Activated CD8-positive, alpha-beta T cell treated with anti-CD3 and anti-CD28 coated beads for 36 hours (primary cell): ENCODE data around the gene AGAP1. TPM values are rescaled to one million over a fixed set of nuclear protein-coding genes. Genes with fewer than 3 reads are reported as not detected.

Experiments used
- ATAC-seq: fragments of 200-7000 bp; cut with Tn5 transposase; one replicate; pipeline ENCODE4 v1.10.0; 2021; ENCODE audit warnings: mild to moderate bottlenecking, moderate library complexity
- CTCF ChIA-PET: fragments of 350-600 bp; sonication (Branson Sonifier 250); formaldehyde crosslinking; loops from one replicate; lab custom pipeline; 2021; ENCODE audit warnings: antibody characterized with exemption; lab: Charles Lee
- POLR2A ChIA-PET: fragments of 350-600 bp; sonication (Branson Sonifier 250); formaldehyde crosslinking; loops from one replicate; lab custom pipeline; 2021; ENCODE audit warnings: antibody characterized with exemption; lab: Charles Lee
- DNase-seq: peaks from one replicate; pipeline ENCODE4 v3.0.0-alpha.2; 2020
- H3K27ac Mint-ChIP-seq: one replicate; pipeline ENCODE4 v1.8.0; 2021; ENCODE audit warnings: mild to moderate bottlenecking, mixed read lengths
- H3K27me3 Mint-ChIP-seq: one replicate; pipeline ENCODE4 v1.8.0; 2021; ENCODE audit warnings: mixed read lengths
- H3K36me3 Mint-ChIP-seq: one replicate; pipeline ENCODE4 v1.8.0; 2021; ENCODE audit warnings: low read depth, mixed read lengths
- H3K4me1 Mint-ChIP-seq: one replicate; pipeline ENCODE4 v1.8.0; 2021; ENCODE audit warnings: low read depth, mixed read lengths
- H3K4me3 Mint-ChIP-seq: one replicate; pipeline ENCODE4 v1.8.0; 2021; ENCODE audit warnings: mild to moderate bottlenecking, moderate library complexity, mixed read lengths
- H3K9me3 Mint-ChIP-seq: one replicate; pipeline ENCODE4 v1.8.0; 2021; ENCODE audit warnings: mixed read lengths
- CTCF ChIP-seq: fragments of 200-600 bp; IDR thresholded peaks from one replicate; pipeline ENCODE4 v1.8.0; 2022; ENCODE audit warnings: antibody characterized with exemption, mild to moderate bottlenecking
- intact Hi-C: fragments of 100-400 bp; cut with micrococcal nuclease; formaldehyde crosslinking; loops from one replicate; pipeline ENCODE4 v1.10.0; 2022
- total RNA-seq, 2 experiments: library from RNA; stranded (reverse); gene quantifications; one replicate each; pipeline ENCODE4 v1.2.3, GENCODE V29; 2021

The AGAP1 gene
- total RNA-seq, 2 experiments from 2014 or later: 2.5 to 2.9 TPM

- POLR2A ChIA-PET: no interaction called here
- Mint-ChIP-seq H3K9me3 (no peaks in the 10 kb centered on the region), H3K4me3 (no peak overlapping the region), H3K4me1 (no peaks in the 10 kb centered on the region), H3K36me3 (no peaks in the 10 kb centered on the region), H3K27ac (no peak overlapping the region), H3K27me3 (peaks cover 4% of the 10 kb centered on the region)
- ATAC-seq: no peak
- no peak for TF ChIP-seq CTCF
- intact Hi-C loops: no loop called here
- DNase-seq: no peak
- CTCF ChIA-PET: no interaction called here
Observed at GRCh38 chr2:235582081-235582686, 88.3 kb downstream of the AGAP1 start.

GRCh38 chr2:235582729-235583128 is 88.9 kb downstream of the AGAP1 start:
- Mint-ChIP-seq H3K4me1 (no peaks in the 10 kb centered on the region), H3K4me3 (no peak overlapping the region), H3K36me3 (no peaks in the 10 kb centered on the region), H3K27ac (no peak overlapping the region), H3K9me3 (no peaks in the 10 kb centered on the region), H3K27me3 (peaks cover 4% of the 10 kb centered on the region)
- POLR2A ChIA-PET: no interaction called here
- CTCF ChIA-PET: no interaction called here
- intact Hi-C loops: no loop called here
- ATAC-seq: no peak
- no peak for TF ChIP-seq CTCF
- DNase-seq: no peak

- intact Hi-C loops: no loop called here
- DNase-seq: no peak
- ChIA-PET CTCF (interaction anchor here (0.7 kb wide), 1 partner anchor 930 kb away, joined by 3 read pairs; no protein-coding TSS in a partner anchor), POLR2A (no interaction called here)
- Mint-ChIP-seq H3K27ac (no peak overlapping the region), H3K9me3 (no peaks in the 10 kb centered on the region), H3K27me3 (peaks cover 3% of the 10 kb centered on the region), H3K4me3 (no peak overlapping the region), H3K4me1 (no peaks in the 10 kb centered on the region), H3K36me3 (no peaks in the 10 kb centered on the region)
- TF ChIP-seq CTCF: no peak
- no peak for ATAC-seq
Observed at GRCh38 chr2:235583144-235583543, 89.3 kb downstream of the AGAP1 start.

GRCh38 chr2:235583925-235584637 is 90.2 kb downstream of the AGAP1 start:
- H3K4me1 Mint-ChIP-seq: no peaks in the 10 kb centered on the region

More at GRCh38 chr2:235583925-235584637, 90.2 kb downstream of the AGAP1 start:
- Mint-ChIP-seq H3K36me3 (no peaks in the 10 kb centered on the region), H3K27me3 (peaks cover 3% of the 10 kb centered on the region), H3K9me3 (no peaks in the 10 kb centered on the region), H3K27ac (no peak overlapping the region), H3K4me3 (no peak overlapping the region)
- intact Hi-C loops: no loop called here
- ChIA-PET CTCF (no interaction called here), POLR2A (no interaction called here)
- ATAC-seq (no peak), DNase-seq (no peak)
- TF ChIP-seq CTCF: no peak
